ENCODE data around the gene POLR2L.

DNA sequence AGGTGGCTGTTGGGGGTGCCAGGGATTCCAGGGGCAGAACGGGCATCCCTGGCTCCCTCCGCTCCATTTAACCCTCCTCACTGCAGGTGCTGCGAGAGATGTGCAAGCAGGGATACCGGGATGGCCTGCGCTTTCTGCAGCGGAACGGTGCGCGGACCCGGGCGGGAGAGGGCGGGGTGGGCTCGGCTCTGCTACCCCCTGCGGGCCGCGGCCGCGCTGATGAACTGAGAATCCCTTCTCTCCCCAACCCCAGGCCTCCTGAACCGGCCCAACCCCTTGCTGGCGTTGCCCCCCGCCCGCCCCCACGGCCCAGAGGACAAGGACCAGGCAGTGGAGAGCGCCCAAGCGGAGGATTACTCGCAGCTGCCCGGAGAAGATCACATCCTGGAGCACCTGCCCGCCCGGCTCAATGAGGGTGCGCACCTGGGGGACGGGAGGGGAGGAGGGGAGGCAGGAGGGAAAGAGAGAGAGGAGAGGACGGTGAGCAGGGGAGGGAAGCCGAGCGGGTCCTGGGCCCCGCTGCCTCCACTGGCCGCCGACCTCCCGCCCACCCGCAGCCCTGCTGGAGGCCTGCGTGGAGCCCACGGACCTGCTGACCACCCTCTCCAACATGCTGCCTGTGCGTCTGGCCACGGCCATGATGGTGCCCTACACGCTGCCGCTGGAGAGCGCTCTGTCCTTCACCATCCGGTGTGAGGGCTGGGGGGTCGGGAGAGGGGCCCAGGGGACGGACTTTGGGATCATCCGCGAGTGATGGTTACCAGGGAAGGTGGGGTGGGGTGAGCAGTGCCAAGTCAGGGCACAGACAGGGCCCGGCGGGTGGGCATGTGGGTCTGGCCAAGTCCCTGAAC, 18.7 kb downstream of the POLR2L start:
- TF ChIP-seq CTCF (IDR thresholded peaks at IDR 0.05) (no peak), POLR2A (IDR thresholded peaks at IDR 0.05) (no peak)

Data from adrenal gland (tissue), 5 donors.